ENCODE data around the gene CEP112. TPM values are rescaled to one million over a fixed set of nuclear protein-coding genes. Genes with fewer than 3 reads are reported as not detected.
A peak's percentile ranks its signal among the peaks of the same experiment; 100 is the strongest.

Gene CEP112
- total and polyA plus RNA-seq, 2 of the 13 experiments (the other 11 are each of a cell fraction or from before 2014, with no cell fraction given), result 1.2 to 3.4 TPM

GRCh38 chr17:66191593-66192377 is at the start of gene CEP112 (continued):
- TF ChIP-seq HOXA9 (CRISPR knock-in tag; IDR thresholded peaks at IDR 0.05; ENCODE audit: borderline replicate concordance), result 0 out of 2 replicates have a peak, but pooled peaks have one; percentile 46
- TF ChIP-seq SNAI1 (CRISPR knock-in tag; IDR thresholded peaks at IDR 0.05; ENCODE audit: borderline replicate concordance), result no peak
- TF ChIP-seq HDAC6 (IDR thresholded peaks at IDR 0.05; ENCODE audit: low read depth, low read length), result no peak
- no peak for TF ChIP-seq USF2 (IDR thresholded peaks at IDR 0.05; ENCODE audit: low read depth, low read length)
- TF ChIP-seq USF2 (CRISPR knock-in tag; IDR thresholded peaks at IDR 0.05; ENCODE audit: borderline replicate concordance), result no peak
- TF ChIP-seq EED (CRISPR knock-in tag; IDR thresholded peaks at IDR 0.05), result 0 out of 2 replicates have a peak, but pooled peaks have one; percentile 78
- peak; percentile 73; the same call in 1 of the 2 replicates for TF ChIP-seq ZNF556 (CRISPR knock-in tag; IDR thresholded peaks at IDR 0.05; ENCODE audit: borderline replicate concordance)
- no peak for TF ChIP-seq ZFP41 (CRISPR knock-in tag; IDR thresholded peaks at IDR 0.05; ENCODE audit: borderline replicate concordance)
- no peak for TF ChIP-seq GRHL1 (CRISPR knock-in tag; conservative IDR thresholded peaks at IDR 0.05)
- TF ChIP-seq MAFK (conservative IDR thresholded peaks at IDR 0.05 in 1 of 2, IDR thresholded peaks at IDR 0.05 in 1 of 2; ENCODE audit: low read length in 2 of 2), result no peak
- no peak for TF ChIP-seq KLF13 (CRISPR knock-in tag; IDR thresholded peaks at IDR 0.05)
- TF ChIP-seq ZNF879 (CRISPR knock-in tag; IDR thresholded peaks at IDR 0.05), result no peak
- TF ChIP-seq ZNF451 (CRISPR knock-in tag; IDR thresholded peaks at IDR 0.05), result no peak
- TF ChIP-seq CEBPZ (IDR thresholded peaks at IDR 0.05; ENCODE audit: low read length), result no peak
- peak; percentile 62; the same call in 1 of the 2 replicates for TF ChIP-seq ZNF557 (CRISPR knock-in tag; IDR thresholded peaks at IDR 0.05)
- TF ChIP-seq KMT2A (CRISPR knock-in tag; IDR thresholded peaks at IDR 0.05), result no peak
- TF ChIP-seq CERS6 (CRISPR knock-in tag; IDR thresholded peaks at IDR 0.05), result peak; percentile 37; the same call in 1 of the 2 replicates
- 0 out of 2 replicates have a peak, but pooled peaks have one; percentile 43 for TF ChIP-seq ZNF572 (CRISPR knock-in tag; IDR thresholded peaks at IDR 0.05)
- TF ChIP-seq, protein P1, sequence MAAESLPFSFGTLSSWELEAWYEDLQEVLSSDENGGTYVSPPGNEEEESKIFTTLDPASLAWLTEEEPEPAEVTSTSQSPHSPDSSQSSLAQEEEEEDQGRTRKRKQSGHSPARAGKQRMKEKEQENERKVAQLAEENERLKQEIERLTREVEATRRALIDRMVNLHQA (CRISPR knock-in tag; IDR thresholded peaks at IDR 0.05), result no peak
- no peak for TF ChIP-seq ZNF468 (CRISPR knock-in tag; IDR thresholded peaks at IDR 0.05)

Data from HepG2 (cell line).